Transverse colon (tissue), 4 donors: ENCODE measurements around the gene PGAP2. TPM values are rescaled to one million over a fixed set of nuclear protein-coding genes. Genes with fewer than 3 reads are reported as not detected.

Source experiments
- DNase-seq: peaks from one replicate; pipeline ENCODE4 v3.0.0-alpha.2; 2019
- H3K27ac ChIP-seq, 4 donors: fragments of 200-600 bp; sonication (generic); 2 replicates each; pipeline ENCODE4 v1.5.1; 2016 to 2018; ENCODE audit warnings: inconsistent platforms in 4 of 4
- H3K27me3 ChIP-seq: fragments of 200-600 bp; sonication (generic); 2 replicates; pipeline ENCODE4 v1.5.1; 2017; ENCODE audit warnings: inconsistent platforms
- H3K36me3 ChIP-seq, 4 donors: fragments of 200-600 bp; sonication (generic); 2 replicates each; pipeline ENCODE4 v1.5.1; 2017 to 2019; ENCODE audit warnings: inconsistent platforms in 4 of 4
- H3K4me1 ChIP-seq, 4 donors: fragments of 200-600 bp; sonication (generic); 2 replicates each; pipeline ENCODE4 v1.5.1; 2017 to 2020; ENCODE audit warnings: inconsistent platforms in 4 of 4
- H3K4me3 ChIP-seq, 4 donors: fragments of 200-600 bp; sonication (generic); 1 replicate in 1 of 4; 2 replicates in 3 of 4; pipeline versions ENCODE4 v1.5.1 to v1.6.1; 2017 to 2019; ENCODE audit warnings: inconsistent platforms in 4 of 4
- H3K9me3 ChIP-seq, 2 donors: fragments of 200-600 bp; sonication (generic); 2 replicates each; pipeline ENCODE4 v1.5.1; 2017 to 2019; ENCODE audit warnings: inconsistent platforms in 2 of 2
- CTCF ChIP-seq, 5 experiments: fragments of 200-600 bp in 3 of 5; fragments of 450-650 bp in 2 of 5; sonication (generic) in 3 of 5; IDR thresholded peaks; 1 replicate in 2 of 5; 2 replicates in 3 of 5; pipeline ENCODE4 v1.5.1; 2016 to 2017; ENCODE audit warnings: antibody characterized with exemption in 5 of 5, inconsistent platforms in 3 of 5, mild to moderate bottlenecking in 2 of 5, moderate library complexity in 1 of 5
- EP300 ChIP-seq: sonication (generic); formaldehyde crosslinking; IDR thresholded peaks from one replicate; pipeline ENCODE4 v1.6.1; 2017; ENCODE audit warnings: antibody characterized with exemption, low read depth
- POLR2A ChIP-seq: fragments of 450-650 bp; IDR thresholded peaks from one replicate; pipeline ENCODE4 v1.6.1; 2016; ENCODE audit warnings: antibody characterized with exemption, mild to moderate bottlenecking, moderate library complexity
- POLR2AphosphoS5 ChIP-seq, 3 donors: sonication (generic); formaldehyde crosslinking; IDR thresholded peaks; one replicate each; pipeline ENCODE4 v1.6.1; 2016; ENCODE audit warnings: antibody characterized with exemption in 3 of 3
- WGBS, 2 donors: methylation state at CpG; one replicate each; pipeline ENCODE4 v1.1.5; 2018; ENCODE audit warnings: low coverage in 1 of 2; 5-methylcytosine and 5-hydroxymethylcytosine counted together
- in situ Hi-C, 4 donors: fragments of 200-750 bp; cut with MboI; loops; one replicate each; pipeline versions ENCODE4 v1.15.0 to v1.15.1; 2017; ENCODE audit warnings: low sequenced_read_pairs in 3 of 4, low pct_ligation_motif_present in 1 of 4, low pct_unique_long_range_greater_than_20kb in 1 of 4
- intact Hi-C: fragments of 100-400 bp; cut with DNase I; formaldehyde crosslinking; loops from one replicate; pipeline ENCODE4 v1.15.1; 2023; ENCODE audit warnings: low total_unique reads
- total RNA-seq, 4 donors: library from RNA; depleted of rRNA; stranded (reverse); fragments of >200 nt; gene quantifications; one replicate each; pipeline ENCODE4 v1.1.0, GENCODE V29; 2016

PGAP2 gene
- total RNA-seq, 4 donors from 2014 or later, result 8.2 to 41.1 (median 37.9) TPM

DNA sequence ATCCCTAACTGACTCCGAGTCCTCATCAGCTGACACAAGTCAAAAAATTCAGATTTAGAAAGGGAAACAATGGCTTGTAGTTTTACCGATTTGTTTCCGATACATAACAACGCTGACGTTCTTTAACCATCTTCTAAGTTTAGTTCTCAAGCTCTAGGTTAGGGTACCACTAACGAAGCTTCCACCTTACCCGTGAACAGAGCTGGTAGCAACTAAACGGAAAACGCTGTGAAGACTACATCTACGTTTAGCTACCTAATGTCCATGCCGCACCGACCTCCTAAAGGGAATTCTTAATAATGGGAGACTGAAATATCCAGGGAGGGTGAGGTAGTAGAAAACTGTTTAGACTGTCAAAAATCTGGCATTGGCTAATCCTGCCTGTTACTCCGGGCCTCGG lies 12.0 kb upstream of the PGAP2 start:
- peak overlapping the region; percentile 87 to 98 (median 94) for H3K4me3 ChIP-seq
- 8 to 19% methylated on average over 11 to 14 of the region's 14 CpGs for WGBS, 2 donors
- no peaks in the 10 kb centered on the region for H3K9me3 ChIP-seq
- intact Hi-C loops, result no loop called here
- TF ChIP-seq POLR2A (no peak), EP300 (no peak), POLR2AphosphoS5 (IDR thresholded peaks at IDR 0.05) (no peak), CTCF (IDR thresholded peaks at IDR 0.05) (no peak)
- peaks cover 0 to 25% (median 7%) of the 10 kb centered on the region in 4 donors for H3K36me3 ChIP-seq
- no peak for DNase-seq
- peaks cover 9 to 33% (median 20%) of the 10 kb centered on the region in 4 donors for H3K4me1 ChIP-seq
- in situ Hi-C loops, result no loop called here
- H3K27me3 ChIP-seq, result no peaks in the 10 kb centered on the region
- H3K27ac ChIP-seq, result peak overlapping the region; percentile 92 to 98 (median 96)

DNA sequence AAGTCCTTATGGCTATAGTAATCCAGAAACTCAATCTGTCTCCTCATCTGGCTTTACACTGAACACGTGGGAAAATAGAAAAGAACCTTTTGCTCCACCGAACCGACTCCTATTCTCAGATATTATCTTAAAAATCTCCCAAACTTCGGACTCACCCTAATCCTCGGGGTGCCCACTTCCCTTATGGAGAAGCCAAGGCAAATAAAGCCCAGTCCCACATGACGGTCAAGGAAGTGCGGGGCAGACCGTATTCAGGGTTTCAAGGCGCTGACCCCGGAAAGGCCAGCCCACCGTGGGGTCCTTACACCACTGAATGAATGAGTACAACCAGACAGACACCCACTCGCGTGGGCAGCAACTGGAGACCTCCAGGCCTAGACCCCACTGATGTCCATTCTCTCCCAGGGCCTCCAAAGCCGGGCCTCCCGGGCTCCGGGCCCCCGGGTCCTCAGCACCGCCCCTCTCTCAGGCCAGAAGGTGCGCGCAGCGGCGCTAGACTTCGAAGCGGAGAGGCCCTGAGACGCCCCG lies 11.5 kb upstream of the PGAP2 start:
- WGBS, 2 donors, result 0 to 2% methylated on average over 9 to 24 of the region's 26 CpGs
- intact Hi-C loops, result no loop called here

GRCh38 chr11:3797329-3798090 lies 10.8 kb upstream of the PGAP2 start, which contains the start of gene NUP98:
Gene NUP98 (minus strand): TSS chr11:3797554. CDS start chr11:3782117, 15,437 bp downstream.
- DNase-seq, result peak; percentile 100
- H3K27ac ChIP-seq, result peak within 1 kb of the TSS; percentile 92 to 98 (median 97)
- peak within 1 kb of the TSS; percentile 87 to 98 (median 94) for H3K4me3 ChIP-seq
- intact Hi-C loops, result no loop called here
- no peaks in the 10 kb centered on the region for H3K27me3 ChIP-seq
- peaks cover 9 to 33% (median 22%) of the 10 kb centered on the region in 4 donors for H3K4me1 ChIP-seq
- H3K36me3 ChIP-seq, result peaks cover 0 to 16% (median 5%) of the 10 kb centered on the region in 4 donors
- H3K9me3 ChIP-seq, result no peaks in the 10 kb centered on the region
- WGBS, 2 donors, result 0 to 2% methylated on average over 9 to 58 of the region's 86 CpGs
- peak; percentile 98 for TF ChIP-seq POLR2A
- TF ChIP-seq CTCF (IDR thresholded peaks at IDR 0.05), result peak in 1 of 5 experiments; percentile 46
- TF ChIP-seq EP300, result peak; percentile 47
- TF ChIP-seq POLR2AphosphoS5 (IDR thresholded peaks at IDR 0.05), result peak; percentile 98 to 100 (median 99)
- in situ Hi-C loops, result no loop called here

More for the DNA sequence above, 11.5 kb upstream of the PGAP2 start:
- peak overlapping the region; percentile 92 to 98 (median 96) for H3K27ac ChIP-seq
- in situ Hi-C loops, result no loop called here
- no peak for TF ChIP-seq EP300
- TF ChIP-seq POLR2A, result no peak
- TF ChIP-seq POLR2AphosphoS5 (IDR thresholded peaks at IDR 0.05), result no peak
- no peak for TF ChIP-seq CTCF (IDR thresholded peaks at IDR 0.05)
- H3K27me3 ChIP-seq, result no peaks in the 10 kb centered on the region
- H3K4me1 ChIP-seq, result peaks cover 9 to 33% (median 20%) of the 10 kb centered on the region in 4 donors
- H3K36me3 ChIP-seq, result peaks cover 0 to 21% (median 7%) of the 10 kb centered on the region in 4 donors
- no peak for DNase-seq
- peak overlapping the region; percentile 87 to 98 (median 94) for H3K4me3 ChIP-seq
- H3K9me3 ChIP-seq, result no peaks in the 10 kb centered on the region

DNA sequence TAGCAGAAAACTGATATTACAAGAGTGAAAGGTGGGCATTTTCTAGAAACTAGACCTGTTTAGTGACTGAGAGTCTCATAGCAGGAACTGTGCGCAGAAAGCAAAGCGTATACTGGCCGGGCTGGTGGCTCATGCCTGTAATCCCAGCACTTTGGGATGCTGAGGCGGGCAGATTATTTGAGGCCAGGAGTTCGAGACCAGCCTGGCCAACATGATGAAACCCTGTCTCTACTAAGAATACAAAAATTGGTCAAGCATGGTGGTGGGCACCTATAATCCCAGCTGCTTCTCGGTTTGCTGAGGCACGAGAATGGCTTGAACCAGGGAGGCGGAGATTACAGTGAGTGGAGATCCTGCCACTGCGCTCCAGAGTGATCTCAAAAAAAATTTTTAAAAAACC lies 9.2 kb upstream of the PGAP2 start:
- Histone ChIP-seq H3K36me3 (peaks cover 0 to 4% (median 0%) of the 10 kb centered on the region in 4 donors), H3K9me3 (no peaks in the 10 kb centered on the region), H3K4me3 (no peak overlapping the region), H3K27ac (no peak overlapping the region), H3K27me3 (no peaks in the 10 kb centered on the region), H3K4me1 (peaks cover 9 to 31% (median 22%) of the 10 kb centered on the region in 4 donors)
- TF ChIP-seq CTCF (IDR thresholded peaks at IDR 0.05) (no peak), POLR2AphosphoS5 (IDR thresholded peaks at IDR 0.05) (no peak), EP300 (no peak), POLR2A (no peak)
- intact Hi-C loops (no loop called here), in situ Hi-C loops (no loop called here)
- 92 to 93% methylated on average over 3 to 9 of the region's 9 CpGs for WGBS, 2 donors
- DNase-seq, result no peak
